ENCODE measurements around the gene PAMR1. TPM values are rescaled to one million over a fixed set of nuclear protein-coding genes. Genes with fewer than 3 reads are reported as not detected.
"Not testable (repeated sequence)": the region's sequence is repeated elsewhere in the genome, so short reads cannot be mapped to it uniquely, and the experiment has no call there.

The PAMR1 gene, protein sequence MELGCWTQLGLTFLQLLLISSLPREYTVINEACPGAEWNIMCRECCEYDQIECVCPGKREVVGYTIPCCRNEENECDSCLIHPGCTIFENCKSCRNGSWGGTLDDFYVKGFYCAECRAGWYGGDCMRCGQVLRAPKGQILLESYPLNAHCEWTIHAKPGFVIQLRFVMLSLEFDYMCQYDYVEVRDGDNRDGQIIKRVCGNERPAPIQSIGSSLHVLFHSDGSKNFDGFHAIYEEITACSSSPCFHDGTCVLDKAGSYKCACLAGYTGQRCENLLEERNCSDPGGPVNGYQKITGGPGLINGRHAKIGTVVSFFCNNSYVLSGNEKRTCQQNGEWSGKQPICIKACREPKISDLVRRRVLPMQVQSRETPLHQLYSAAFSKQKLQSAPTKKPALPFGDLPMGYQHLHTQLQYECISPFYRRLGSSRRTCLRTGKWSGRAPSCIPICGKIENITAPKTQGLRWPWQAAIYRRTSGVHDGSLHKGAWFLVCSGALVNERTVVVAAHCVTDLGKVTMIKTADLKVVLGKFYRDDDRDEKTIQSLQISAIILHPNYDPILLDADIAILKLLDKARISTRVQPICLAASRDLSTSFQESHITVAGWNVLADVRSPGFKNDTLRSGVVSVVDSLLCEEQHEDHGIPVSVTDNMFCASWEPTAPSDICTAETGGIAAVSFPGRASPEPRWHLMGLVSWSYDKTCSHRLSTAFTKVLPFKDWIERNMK
- total RNA-seq (2014; rRNA removed; shearing (Covaris generic)) = not detected in 2 replicates

DNA sequence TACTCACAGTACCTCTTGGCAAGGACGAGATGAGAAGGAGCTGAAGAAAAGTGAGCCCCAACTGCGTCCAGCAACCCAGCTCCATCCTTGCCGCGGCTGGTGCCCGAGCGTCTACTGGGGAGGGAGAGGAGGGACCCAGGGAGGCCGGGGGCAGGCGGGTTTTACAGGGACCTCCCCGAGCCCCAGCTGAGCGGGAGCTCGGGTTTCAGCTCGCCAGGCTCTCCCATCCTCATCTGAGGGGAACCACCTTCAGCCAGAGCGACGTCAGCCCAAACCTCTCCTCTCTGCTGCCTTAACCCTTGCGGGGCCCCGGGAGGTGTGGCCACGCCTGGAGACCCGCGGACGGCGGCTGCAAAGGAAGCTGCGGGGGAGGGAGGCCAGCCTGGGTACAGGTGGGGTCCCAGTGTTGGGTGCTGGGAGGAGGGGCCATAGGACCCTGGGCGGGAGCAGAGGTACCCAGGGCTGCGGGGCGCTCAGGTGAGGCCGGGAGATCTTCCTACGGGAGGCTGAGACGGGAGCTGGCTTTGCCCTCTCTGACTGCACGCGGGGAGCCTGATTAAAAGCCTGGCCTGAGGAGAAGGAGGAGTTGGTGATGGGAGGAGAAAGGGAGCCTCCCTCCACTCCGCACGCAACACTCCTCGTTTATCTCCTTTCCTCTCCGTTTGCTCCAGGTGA is at the start of gene PAMR1:
Gene PAMR1, minus strand, starts transcription at position 116 of the 675 bp plus-strand sequence. Its CDS starts 31 bp downstream, at position 85.
- DNase-seq (ENCODE audit: low read depth) = no peak

DNA sequence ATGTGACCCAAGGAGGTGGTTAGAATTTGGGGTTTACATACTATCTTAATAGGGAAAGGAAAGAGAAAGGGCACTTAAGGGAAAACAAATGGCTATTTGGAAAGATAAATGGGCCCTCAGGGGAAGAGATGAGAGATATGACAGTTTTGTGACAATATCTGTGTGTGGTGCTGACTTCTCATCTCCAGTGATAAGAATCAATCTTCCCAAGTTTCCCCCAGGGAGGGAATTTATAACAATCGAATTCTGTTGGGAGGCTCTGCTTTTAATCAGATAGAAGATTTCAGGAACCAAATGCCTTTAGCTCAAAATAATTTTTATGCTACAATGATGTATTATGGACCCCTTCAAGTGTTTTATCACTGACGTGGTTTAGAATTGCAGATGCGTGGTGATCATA is 46.3 kb upstream of the PAMR1 start:
- DNase-seq (ENCODE audit: low read depth) = no peak

GRCh38 chr11:35567737-35568465 is 42.5 kb upstream of the PAMR1 start:
- DNase-seq (ENCODE audit: low read depth) = peak; percentile 32

DNA sequence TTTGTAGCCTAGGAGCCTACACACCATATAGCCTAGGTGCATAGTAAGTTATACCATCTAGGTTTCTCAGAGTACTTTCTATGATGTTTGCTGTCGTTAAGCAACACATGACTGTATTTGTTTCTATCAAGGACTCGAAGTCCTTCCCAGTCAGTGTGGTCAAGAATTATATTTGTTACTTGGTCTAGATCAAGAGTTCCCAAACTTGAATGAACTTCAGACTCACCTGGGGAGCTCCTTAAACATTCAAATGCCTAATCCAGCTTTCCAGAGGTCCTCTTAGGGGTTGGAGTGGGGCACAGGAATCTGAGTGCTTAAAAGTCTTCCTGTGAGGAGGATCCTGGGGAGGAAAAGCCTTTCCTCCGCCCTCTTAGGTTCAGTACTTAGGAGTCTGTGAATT is 41.5 kb upstream of the PAMR1 start:
- DNase-seq (ENCODE audit: low read depth) = no peak

DNA sequence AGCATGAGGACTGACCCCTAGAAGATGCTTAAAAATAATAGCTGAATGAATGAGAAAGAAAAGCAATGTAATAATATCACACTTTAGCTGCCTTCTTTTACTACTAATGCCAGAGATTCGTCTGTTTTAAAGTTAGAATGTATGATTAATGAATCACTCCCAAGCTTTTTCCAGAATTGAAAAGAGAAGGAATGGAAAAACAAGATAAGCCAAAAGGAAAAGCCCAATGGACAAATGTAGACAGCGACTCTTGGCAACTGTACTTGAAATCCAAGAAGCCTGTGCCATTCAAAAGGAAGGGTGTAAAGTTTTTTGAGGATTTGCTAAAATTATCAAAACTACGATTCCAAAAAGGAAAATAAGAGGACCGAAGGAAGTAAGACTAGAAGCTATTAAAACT is 40.8 kb upstream of the PAMR1 start:
- DNase-seq (ENCODE audit: low read depth) = no peak

- DNase-seq (ENCODE audit: low read depth) = no peak
Observed at GRCh38 chr11:35564245-35564595, 38.8 kb upstream of the PAMR1 start.

- DNase-seq (ENCODE audit: low read depth) = no peak
Observed at GRCh38 chr11:35563484-35564244, 38.2 kb upstream of the PAMR1 start.

DNA sequence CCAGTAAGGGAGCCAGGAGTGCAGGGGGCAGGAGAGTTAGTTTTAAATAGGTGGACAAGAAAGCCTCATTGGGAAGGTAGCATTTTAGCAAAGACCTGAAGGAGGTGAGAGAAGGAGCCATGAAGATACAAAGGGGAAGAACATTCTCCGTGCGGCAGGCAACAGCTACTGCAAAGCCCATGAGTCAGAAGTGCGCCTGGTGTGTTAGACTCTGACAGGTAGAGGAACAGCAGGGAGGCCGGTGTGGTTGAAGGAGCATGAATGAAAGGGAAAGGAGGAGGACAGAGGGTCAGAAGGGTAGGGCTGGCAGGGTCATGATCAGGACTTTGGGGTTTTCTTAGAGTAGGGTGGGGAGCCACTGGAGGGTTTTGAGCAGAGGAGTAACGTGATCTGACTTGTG is 34.5 kb upstream of the PAMR1 start:
- DNase-seq (ENCODE audit: low read depth) = no peak

GRCh38 chr11:35558513-35558912 is 33.1 kb upstream of the PAMR1 start:
- peak; percentile 24 for DNase-seq (ENCODE audit: low read depth)

DNA sequence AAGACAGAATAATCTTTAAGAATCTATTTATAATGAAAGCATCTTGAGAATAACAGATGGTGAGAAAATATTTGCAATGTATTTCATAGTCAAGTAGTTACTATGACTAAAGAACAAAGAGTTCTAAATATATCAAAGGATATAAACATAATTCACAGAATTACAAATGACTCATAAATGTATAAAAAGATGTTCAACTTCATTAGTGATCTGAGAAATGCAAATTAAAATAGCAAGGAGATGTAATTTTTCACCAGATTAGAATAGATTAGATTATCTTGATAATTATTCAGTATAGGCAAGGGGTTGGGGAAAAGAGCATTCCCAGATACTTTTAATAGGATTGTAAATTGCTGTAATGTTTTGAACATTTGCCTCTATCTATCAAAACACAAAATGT is 30.1 kb upstream of the PAMR1 start:
- no peak for DNase-seq (ENCODE audit: low read depth)

DNA sequence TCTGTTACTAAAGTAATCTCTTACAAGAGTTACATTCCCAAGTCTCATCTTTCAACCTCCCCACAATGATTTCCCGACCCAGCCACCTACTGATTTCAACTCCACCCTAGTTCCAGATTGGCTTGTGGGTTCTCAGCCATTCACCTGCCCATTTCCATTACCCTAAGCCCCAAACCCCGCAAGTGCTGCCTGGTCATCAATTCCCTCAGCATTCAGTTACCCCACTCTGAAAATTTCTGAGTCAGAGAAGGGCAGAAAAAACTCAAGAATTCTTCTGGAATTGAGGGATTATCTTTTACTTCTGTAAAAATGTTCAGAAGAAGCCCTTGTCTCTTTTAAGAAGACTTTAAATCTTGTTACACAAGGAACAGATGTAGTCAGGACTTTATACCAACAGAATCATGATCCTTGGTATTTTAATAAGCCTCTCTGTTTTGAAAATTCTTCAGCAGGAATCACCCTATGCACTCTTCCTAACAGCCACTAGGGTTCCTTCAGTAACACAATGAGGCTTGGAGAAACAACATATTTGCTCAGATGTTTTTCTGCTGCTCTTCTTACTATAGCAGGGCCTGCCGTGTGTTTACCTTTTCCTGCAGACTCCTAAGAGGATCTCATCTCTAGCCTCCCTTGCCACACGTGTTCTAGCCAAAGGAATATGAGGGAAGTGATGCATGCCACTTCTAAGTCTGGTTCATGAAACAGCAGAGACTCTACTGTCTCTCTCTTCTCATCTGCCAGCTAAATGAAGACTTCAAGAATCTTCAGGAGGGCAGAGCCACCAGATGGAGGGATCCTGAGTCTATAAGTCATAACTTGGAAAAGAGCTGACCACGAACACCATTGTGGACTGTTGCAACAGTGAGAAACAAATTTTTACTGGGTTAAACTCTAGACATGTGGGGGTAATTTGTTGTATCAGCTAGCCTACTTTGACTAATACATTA is 29.3 kb upstream of the PAMR1 start:
- DNase-seq (ENCODE audit: low read depth) = no peak

- peak; percentile 89 for DNase-seq (ENCODE audit: low read depth)
Observed at GRCh38 chr11:35553831-35554230, 28.4 kb upstream of the PAMR1 start.

DNA sequence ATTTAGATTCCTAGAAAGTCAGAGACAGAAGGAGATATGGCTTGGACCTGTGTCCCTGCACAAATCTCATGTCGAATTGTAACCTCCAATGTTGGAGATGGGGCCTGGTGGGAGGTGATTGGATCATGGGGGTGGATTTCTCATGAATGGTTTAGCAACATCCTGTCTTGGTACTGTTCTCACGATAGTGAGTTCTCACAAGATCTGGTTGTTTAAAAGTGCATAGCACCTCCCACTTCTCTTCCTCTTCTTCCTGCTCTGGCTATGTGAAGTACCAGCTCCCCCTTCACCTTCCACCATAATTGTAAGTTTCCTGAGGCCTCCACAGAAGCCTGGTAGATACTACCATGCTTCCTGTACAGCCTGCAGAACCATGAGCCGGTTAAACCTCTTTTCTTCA is 27.6 kb upstream of the PAMR1 start:
- no peak for DNase-seq (ENCODE audit: low read depth)

DNA sequence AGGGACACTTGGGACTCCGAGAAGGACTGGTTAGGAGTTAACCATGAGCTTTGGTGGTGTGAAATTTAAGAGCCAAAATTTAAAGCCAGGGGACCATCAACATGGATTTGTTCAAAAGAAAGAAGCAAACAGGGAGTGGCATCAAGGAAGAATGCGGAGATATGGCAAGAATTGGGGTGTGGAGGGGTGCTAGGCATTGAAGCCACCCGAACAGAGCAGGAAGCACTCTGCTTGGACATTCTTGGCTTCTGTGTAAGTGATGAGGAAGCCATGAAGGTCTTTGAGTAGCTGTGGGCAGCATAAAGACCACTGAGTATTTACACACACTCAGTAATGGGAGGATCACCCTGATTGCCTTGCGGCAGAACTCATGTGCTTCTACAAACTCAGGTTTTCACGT is 27.2 kb upstream of the PAMR1 start:
- no peak for DNase-seq (ENCODE audit: low read depth)

DNA sequence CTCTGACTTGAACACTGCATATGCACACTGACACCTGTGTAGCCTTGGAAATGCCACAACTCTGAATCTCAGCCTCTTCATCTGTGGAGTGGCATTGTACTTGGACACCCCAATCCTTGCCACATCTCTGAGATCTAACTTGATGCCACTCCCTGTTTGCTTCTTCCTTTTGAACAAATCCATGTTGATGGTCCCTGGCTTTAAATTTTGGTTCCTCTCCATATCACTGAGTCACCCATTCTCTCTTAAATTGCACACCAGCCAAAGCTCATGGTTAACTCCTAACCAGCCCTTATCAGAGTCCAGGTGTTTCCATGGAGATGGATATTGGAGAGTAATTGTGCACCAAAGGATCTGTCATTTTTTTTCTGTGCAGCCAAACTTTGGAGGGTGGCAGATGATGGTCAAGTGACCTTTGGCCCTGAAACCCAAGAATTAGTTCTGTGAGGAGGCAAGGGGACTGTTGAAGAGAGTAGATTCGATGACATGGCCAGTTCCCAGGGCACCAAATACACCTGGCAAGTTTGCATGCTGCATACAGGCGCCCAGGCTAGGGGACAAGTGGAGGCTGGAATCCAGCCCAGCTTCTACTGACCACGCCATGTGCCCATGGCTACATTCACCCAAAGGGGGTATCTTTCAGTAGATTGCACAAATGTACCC is 25.1 kb upstream of the PAMR1 start:
- DNase-seq (ENCODE audit: low read depth) = peak; percentile 62

DNA sequence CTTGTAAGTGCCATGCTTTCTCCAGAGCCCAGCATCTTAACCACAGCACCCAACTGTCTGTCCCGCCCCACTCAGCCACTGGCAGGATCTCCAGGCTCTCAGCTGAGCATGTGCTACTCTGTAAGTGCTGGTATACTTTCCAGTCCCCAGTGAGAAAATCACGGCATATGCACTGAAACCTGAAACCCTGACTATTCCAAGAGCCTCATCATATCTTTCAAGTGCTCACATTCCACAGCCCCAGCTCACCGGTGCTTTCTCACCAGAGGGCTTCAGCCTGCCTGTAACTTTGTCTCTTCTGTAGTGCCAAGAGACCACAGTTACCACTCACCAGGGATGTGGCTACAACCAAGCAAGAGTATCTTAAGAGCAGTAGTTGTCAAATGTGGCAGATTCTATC is 24.4 kb upstream of the PAMR1 start:
- peak; percentile 98 for DNase-seq (ENCODE audit: low read depth)

DNA sequence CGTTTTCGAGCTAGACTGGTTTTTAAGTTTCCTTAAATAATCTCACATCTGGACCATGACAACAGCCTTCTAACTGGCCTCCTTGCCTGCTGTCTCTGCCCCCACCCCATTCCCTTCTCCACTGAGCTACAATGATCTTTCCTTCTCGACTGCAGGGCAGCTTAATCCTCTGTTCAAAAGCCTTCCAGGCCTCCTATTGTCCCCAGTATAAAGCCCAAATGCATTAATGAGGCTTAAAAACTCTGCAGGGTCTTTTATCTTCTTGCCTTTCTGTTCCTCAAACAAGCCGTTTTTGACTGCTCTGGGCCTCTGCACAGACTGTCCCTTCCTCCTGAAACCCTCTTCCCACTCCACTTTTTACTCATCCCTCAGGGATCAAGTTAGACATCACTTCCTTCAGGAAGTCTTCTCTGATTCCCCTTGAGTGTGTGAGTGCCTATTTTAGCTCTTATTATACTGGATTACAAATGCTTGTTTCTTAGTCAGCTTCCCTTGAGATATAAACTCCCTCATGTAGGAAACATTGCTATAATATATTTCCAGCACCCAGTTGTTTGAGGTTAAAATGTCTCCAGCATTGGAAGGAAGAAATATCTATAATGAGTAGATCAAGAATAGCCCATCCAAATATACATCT is 23.6 kb upstream of the PAMR1 start:
- DNase-seq (ENCODE audit: low read depth) = no peak

DNA sequence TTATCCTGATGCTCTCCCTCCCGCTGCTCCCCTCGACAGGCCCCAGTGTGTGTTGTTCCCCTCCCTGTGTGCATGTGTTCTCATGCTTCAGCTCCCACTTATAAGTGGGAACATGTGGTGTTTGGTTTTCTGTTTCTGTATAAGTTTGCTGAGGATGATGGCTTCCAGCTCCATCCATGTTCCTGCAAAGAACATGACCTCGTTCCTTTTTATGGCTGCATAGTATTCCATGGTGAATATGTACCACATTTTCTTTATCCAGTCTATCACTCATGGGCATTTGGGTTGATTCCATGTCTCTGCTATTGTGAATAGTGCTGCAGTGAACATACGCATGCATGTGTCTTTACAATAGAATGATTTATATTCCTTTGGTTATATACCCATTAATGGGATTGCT is 22.6 kb upstream of the PAMR1 start:
- DNase-seq (ENCODE audit: low read depth) = not testable (repeated sequence)

DNA sequence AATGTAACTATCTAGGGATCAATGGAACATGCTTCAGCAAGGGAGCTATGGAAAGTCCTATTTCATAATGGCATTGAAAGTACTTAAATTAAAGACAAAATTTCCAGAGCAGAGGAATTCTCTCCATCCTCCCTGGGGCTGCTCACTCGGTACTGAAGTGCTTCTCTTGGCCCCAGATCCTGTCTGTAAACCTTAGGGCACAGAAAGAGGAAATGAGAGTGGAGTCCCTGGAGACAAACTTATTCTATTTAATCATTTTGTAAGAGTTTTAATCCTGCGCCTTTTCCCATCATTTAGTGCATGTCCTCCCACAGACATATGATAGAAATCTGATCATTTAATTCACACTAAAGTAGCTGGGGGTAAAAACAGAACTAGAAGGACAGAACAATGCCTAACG is 20.9 kb upstream of the PAMR1 start:
- DNase-seq (ENCODE audit: low read depth) = no peak

Measured in M059J (cell line).